GM19035 (cell line): Measurements from ENCODE around the gene TJP3.

ENCODE experiments used
- ATAC-seq: cut with Tn5 transposase; IDR thresholded peaks from one replicate; pipeline ENCODE4 v1.9.1; 2021; ENCODE audit not compliant: unreplicated experiment

TJP3 gene

GRCh38 chr19:3691372-3691716 lies 16.8 kb upstream of the TJP3 start:
- no peak for ATAC-seq

DNA sequence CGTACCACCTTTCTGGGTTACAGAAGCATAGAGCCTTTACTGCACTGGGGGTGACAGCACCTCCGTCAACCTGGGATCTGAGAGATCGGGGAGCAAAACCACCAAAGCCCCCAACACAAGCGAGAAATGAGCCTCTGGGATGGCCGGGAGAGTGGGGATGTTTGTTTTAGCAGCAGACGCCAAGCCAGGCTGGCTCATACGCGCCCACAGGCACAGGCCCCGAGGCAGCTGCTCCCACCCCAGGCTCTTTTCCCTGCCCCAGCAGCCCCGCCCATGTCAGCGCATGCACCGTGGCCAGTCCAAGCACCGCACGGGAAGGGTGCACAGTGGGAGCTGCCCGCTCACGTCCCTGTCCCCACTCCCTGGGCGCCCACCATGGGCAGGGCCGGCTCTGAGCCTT lies 16.5 kb upstream of the TJP3 start:
- ATAC-seq, result no peak

- ATAC-seq, result no peak
Observed at GRCh38 chr19:3692141-3693024, 15.8 kb upstream of the TJP3 start.

DNA sequence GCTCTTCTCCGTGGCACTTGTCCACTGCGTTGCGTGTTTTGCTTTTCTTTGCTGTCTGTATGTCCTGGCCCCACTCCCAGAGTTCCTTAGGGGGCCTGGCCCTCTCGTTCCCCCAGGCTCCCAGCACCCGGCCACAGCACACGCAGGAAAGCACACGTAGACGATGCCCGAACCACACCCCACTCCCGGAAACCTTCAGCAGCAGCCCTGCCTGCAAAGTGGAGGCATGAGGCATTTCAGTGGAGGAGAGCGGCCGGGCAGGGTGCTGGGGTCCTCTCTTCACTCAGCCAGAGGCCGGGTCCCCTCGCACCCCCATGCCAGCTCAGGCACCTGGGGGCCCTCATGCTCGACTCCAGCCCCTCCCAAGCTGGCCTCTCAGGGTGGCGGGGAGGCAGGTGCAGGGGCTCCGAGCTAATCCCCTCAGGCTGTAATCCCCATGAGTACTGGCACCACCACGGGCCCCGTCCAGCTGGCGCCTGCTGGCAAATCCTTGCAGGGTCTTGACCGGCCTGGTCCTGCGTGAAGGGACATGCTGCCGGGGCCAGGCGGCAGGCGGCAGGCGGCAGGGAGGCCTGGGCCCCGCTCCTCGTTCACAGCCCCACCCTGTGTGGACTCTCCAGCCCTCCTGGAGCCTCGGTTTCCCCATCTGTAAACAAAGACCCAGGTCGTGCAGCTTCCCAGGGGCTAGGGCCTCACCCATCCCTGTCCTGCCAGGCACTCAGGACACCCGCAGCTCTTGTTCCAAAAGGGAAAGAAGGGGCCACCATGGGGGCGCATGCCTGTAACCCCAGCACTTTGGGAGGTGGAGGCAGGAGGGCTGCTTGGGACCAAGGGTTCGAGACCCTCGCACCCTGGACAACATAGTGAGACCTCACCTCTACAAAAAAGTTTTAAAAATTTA lies 14.9 kb upstream of the TJP3 start:
- ATAC-seq, result no peak

DNA sequence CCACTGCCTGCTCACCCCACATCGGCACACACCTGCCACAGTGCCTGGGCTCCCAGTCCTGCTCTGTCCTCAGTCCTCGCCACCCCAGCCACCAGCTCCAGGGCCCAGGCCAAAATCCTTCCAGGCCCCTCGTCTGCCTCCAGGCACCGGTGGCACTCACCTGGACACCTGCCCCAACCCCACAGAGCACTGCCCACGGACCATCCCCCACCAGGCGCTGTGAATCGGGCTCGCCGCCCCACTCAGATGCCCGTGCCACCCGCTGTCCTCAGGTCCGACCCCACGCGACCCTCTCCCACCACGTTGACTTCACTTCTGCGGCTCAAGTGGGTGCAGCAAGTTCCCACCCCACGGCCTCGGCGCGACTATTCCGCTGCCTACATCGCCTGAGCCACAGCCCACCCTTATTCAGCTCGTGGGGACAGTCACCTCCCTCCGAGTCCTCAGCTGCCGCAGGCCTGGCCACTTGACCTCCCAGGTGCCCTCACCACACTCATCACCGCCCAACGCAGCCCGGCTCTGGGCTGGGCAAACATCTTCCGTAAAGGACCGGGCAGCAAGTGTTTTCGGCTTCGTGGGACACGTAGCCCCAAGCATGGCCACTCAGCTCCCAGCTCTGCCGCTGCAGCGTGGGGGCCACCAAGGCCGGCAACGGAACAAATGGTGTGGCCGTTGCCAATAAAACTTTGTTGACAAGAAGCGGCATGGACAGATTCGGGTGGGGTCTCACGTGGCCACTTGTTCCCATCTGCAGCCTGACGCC lies 13.6 kb upstream of the TJP3 start:
- ATAC-seq, result no peak

DNA sequence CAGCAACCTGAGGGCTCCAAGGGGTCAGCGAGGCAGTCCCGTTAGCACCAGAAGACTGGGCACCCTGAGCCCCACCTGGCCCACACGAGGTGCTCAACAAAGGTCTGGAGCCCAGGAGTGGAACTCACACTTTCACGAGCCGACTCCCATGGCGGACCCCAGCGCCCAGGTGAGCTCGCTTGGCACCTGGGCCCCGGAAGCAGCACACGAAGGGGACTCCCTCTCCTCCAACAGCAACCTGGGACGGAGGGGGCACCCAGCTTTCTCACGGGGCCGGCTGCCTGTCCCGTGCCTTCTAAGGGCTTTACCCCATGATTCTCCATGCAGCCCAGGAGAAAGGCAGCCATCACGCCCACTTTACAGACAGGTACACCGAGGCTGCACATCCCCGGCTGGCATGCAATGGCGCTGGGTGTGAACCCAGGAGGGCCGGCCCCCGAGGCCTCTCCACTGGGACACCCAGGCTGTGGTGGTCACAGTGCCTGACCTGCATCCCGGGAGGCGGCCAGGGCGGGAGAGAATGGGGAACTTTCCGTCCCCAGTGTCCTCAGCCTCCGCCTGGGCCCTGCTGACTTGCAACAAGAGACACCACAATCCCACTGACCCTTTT lies 13.0 kb upstream of the TJP3 start:
- no peak for ATAC-seq

GRCh38 chr19:3695986-3696659 lies 12.1 kb upstream of the TJP3 start:
- ATAC-seq, result no peak

DNA sequence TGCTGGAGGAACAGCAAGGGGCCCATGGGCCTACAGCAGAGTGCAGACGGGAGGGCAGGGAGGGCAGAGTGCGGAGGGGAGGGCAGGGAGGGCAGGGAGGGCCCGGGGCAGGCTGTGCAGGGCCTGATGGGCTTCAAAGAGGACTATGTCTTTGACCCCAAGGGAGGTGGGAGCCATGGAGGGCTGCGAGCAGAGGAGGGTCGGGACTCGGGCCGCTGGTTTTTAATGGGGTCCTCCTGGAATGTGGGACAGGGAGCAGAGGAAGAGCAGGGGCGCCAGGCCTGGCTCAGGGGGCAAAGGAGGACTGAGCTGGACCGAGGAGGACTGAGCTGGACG lies 11.6 kb upstream of the TJP3 start:
- no peak for ATAC-seq

DNA sequence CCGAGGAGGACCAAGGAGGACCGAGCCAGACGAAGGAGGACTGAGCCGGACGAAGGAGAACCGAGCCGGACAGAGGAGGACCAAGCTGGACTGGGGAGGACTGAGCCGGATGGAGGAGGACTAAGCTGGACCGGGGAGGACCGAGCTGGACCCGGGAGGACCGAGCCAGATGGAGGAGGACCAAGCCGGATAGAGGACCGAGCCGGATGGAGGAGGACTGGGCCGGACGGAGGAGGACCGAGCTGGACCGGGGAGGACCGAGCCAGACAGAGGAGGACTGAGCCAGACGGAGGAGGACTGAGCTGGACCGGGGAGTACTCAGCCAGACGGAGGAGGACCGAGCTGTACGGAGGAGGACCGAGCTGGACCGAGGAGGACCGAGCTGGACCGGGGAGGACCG lies 11.1 kb upstream of the TJP3 start:
- ATAC-seq, result no peak

DNA sequence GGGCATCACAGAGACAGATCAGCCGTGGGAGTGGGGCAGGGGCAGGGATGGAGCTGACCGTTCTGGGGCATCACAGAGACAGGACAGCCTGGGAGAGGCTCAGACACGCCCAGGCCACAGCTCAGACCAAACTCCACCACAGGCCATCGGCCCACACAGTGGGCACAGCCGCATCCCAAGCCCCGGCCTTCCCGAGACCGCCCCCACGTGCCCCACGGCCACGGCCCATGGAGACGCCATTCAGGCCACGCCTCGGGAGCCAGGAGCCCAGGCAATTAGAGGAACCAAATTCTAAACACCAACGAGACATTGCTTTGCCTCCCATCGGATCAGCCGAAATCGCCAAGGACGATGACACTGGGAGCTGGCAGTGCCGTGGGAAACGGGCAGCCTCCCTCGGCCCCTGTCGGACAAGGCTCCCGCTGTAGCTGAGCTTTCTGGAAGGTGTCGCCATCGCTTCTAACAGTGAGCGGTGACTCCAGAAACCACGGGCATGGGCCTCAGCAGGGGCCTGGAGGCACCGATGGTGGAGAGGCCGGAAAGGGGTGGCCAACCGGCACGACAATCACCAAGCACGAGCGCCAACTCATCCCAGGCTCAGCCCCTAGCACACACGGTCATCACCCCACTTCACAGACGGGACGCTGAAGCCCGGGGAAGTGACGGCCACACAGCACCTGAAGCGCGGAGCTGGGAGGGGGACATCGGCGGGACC lies 10.4 kb upstream of the TJP3 start:
- no peak for ATAC-seq

- no peak for ATAC-seq
Observed at GRCh38 chr19:3698386-3698950, 9.7 kb upstream of the TJP3 start.

GRCh38 chr19:3698974-3699740 lies 9.0 kb upstream of the TJP3 start:
- no peak for ATAC-seq

DNA sequence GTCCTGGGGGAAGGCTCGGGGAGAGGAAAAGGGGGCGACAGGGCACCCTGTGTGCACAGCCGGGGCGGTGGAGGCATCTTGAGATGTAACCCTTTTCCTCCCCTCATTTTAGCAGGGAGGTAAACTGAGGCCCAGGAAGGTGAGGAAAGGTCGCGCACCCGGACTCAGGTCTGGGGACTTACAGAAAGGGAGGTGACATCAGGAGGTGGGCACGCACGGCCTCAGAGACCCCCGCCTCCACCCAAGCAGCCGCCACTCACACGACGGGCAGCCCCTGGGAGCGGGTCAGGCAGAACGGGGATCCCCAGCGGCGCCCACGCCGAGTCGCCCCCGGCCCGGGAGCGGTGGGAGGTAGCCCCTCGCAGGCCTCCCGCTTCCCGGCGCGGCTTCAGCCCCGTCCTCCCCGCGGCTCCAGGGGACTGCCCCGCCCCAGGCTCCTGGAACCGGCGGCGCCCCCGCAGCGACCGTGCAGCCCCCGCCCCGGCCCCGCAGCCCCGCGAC lies 8.4 kb upstream of the TJP3 start:
- peak; percentile 32 for ATAC-seq

- peak; percentile 82 for ATAC-seq
Observed at GRCh38 chr19:3700242-3701032, 7.7 kb upstream of the TJP3 start, which contains the start of gene PIP5K1C. TSS of gene PIP5K1C (minus strand) at chr19:3700468. CDS start at chr19:3700390, 78 bp downstream.

- ATAC-seq, result no peak
Observed at GRCh38 chr19:3701200-3701599, 7.0 kb upstream of the TJP3 start.

DNA sequence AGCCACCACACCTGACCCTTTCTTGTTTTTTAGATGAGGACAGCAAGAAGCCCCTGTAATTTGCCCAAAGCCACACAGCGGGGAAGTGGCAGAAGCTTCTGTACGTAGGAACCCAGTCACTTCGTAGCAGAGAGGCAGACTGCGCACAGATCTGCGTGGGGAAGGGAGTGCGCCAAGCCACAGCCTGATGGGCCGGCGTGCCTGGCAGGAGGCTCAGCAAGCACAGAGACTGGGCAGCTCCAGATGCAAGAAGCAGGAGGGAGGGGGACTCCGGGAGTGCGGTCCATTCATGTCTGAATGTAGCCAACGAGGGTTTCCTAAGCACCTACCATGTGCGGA lies 347 bp upstream of the TJP3 start:
- no peak for ATAC-seq

DNA sequence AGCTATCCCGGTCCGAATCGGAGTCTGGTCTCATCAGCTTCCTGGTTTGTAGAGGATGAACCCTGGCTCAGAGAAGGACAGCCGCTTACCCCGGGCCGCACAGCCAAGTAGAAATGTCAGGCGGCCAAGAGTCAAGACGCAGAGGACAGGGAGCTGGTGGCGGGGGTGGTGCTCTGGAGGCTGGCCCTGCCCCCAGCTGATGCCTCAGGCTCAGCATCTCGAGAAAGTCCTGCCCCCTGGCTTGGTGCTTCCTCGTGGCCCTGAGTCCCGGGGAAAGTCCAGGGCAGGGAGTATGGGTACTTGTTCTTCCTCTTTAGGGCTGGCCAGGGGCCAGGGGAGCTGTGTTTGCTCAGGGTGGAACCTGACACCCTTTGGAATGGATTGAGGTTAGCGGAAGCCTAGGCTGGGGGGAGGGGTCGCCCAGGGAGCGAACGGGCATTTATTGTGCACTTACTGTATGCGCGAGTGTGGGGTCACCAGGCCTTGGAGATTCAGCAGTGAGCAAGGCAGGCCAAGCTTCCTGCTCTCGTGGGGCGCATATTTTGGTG lies 2.2 kb downstream of the TJP3 start:
- ATAC-seq, result no peak
